Gastroesophageal sphincter (tissue), 4 donors: ENCODE data around the gene NRXN3. TPM values are rescaled to one million over a fixed set of nuclear protein-coding genes. Genes with fewer than 3 reads are reported as not detected.

ENCODE experiments used
- ATAC-seq: fragments of 150-250 bp; one replicate; pipeline ENCODE4 v1.9.1; 2016; ENCODE audit warnings: mild to moderate bottlenecking, moderate library complexity
- H3K27ac ChIP-seq, 4 donors: fragments of 200-600 bp; sonication (generic) in 3 of 4; 1 replicate in 3 of 4; 2 replicates in 1 of 4; pipeline ENCODE4 v1.5.1; 2016 to 2019
- H3K27me3 ChIP-seq: fragments of 200-600 bp; sonication (generic); one replicate; pipeline ENCODE4 v1.5.1; 2019
- H3K36me3 ChIP-seq, 2 donors: fragments of 200-600 bp; sonication (generic); one replicate each; pipeline ENCODE4 v1.5.1; 2019; ENCODE audit warnings: control low read depth in 1 of 2
- H3K4me1 ChIP-seq, 3 donors: fragments of 200-600 bp; sonication (generic); 1 replicate in 2 of 3; 2 replicates in 1 of 3; pipeline ENCODE4 v1.5.1; 2016 to 2019; ENCODE audit warnings: control low read depth in 2 of 3
- H3K4me3 ChIP-seq, 2 donors: fragments of 200-600 bp; sonication (generic); one replicate each; pipeline ENCODE4 v1.5.1; 2019; ENCODE audit warnings: mild to moderate bottlenecking in 1 of 2, moderate library complexity in 1 of 2
- H3K9me3 ChIP-seq, 3 donors: fragments of 200-600 bp; sonication (generic); one replicate each; pipeline ENCODE4 v1.5.1; 2017 to 2019; ENCODE audit warnings: control low read depth in 2 of 3
- EP300 ChIP-seq: sonication (generic); formaldehyde crosslinking; IDR thresholded peaks from one replicate; pipeline ENCODE4 v1.6.1; 2017; ENCODE audit warnings: antibody characterized with exemption, mild to moderate bottlenecking
- POLR2A ChIP-seq, 2 donors: fragments of 450-650 bp; IDR thresholded peaks; one replicate each; pipeline ENCODE4 v1.6.1; 2017; ENCODE audit warnings: antibody characterized with exemption in 2 of 2, mild to moderate bottlenecking in 2 of 2, moderate library complexity in 1 of 2
- POLR2AphosphoS5 ChIP-seq: sonication (generic); formaldehyde crosslinking; IDR thresholded peaks from one replicate; pipeline ENCODE4 v1.6.1; 2017; ENCODE audit warnings: antibody characterized with exemption
- WGBS, 2 donors: methylation state at CpG; one replicate each; pipeline ENCODE4 v1.1.5; 2018; ENCODE audit warnings: low coverage in 1 of 2; 5-methylcytosine and 5-hydroxymethylcytosine counted together
- total RNA-seq, 4 donors: library from RNA; depleted of rRNA; stranded (reverse); fragments of >200 nt; gene quantifications; one replicate each; pipeline ENCODE4 v1.1.0, GENCODE V29; 2016
- TF ChIP-seq, protein P1 (sequence below), 4 experiments: fragments of 200-600 bp in 2 of 4; fragments of 450-650 bp in 2 of 4; sonication (generic) in 1 of 4; IDR thresholded peaks; one replicate each; pipeline ENCODE4 v1.5.1; 2017 to 2019; ENCODE audit warnings: antibody characterized with exemption in 4 of 4, mild to moderate bottlenecking in 2 of 4, moderate library complexity in 2 of 4

NRXN3 gene
- total RNA-seq, 4 donors from 2014 or later = 74.2 to 192 (median 98.2) TPM

DNA sequence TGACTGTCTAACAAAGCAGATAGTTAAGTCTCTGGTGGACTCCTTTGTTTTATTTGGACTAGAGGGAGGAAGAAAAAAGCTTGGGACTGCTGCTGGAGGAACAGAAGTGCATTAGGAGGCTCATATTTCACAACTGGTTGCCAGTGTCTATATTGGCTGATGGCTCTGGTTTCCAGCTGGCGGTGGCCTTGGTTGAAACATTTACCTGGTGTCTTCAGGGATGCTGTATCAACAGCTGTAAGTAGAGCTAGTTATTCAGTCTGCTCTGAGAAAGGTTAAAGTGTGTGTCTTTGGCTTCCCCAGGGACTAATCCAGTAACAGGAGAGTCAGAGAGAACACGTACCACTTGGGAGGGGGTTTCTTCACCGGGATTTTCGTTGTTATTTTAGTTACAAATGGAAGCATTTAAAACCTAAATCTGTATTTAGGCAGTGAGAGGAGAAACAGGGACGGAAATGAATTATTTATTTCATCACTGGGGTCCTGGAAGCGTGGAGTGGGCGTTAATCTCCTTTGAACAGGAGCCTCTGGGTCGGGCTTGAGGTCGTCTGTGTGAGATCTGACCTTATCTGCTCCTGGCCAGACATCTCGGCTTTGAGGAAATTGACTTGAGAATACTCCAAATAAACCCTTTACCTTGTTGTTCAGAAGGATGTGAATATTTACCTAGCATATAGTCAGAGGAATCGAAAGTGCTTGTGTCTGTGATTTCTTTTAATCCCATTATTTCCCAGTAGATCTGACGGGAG is 149.9 kb downstream of the NRXN3 start:
- no peaks in the 10 kb centered on the region for H3K36me3 ChIP-seq
- TF ChIP-seq POLR2A (IDR thresholded peaks at IDR 0.05) (no peak), EP300 (no peak), POLR2AphosphoS5 (no peak)
- TF ChIP-seq, protein P1, sequence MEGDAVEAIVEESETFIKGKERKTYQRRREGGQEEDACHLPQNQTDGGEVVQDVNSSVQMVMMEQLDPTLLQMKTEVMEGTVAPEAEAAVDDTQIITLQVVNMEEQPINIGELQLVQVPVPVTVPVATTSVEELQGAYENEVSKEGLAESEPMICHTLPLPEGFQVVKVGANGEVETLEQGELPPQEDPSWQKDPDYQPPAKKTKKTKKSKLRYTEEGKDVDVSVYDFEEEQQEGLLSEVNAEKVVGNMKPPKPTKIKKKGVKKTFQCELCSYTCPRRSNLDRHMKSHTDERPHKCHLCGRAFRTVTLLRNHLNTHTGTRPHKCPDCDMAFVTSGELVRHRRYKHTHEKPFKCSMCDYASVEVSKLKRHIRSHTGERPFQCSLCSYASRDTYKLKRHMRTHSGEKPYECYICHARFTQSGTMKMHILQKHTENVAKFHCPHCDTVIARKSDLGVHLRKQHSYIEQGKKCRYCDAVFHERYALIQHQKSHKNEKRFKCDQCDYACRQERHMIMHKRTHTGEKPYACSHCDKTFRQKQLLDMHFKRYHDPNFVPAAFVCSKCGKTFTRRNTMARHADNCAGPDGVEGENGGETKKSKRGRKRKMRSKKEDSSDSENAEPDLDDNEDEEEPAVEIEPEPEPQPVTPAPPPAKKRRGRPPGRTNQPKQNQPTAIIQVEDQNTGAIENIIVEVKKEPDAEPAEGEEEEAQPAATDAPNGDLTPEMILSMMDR (IDR thresholded peaks at IDR 0.05) = no peak
- no peak overlapping the region for H3K27ac ChIP-seq
- ATAC-seq = no peak
- no peak overlapping the region for H3K4me3 ChIP-seq
- no peaks in the 10 kb centered on the region for H3K9me3 ChIP-seq
- peaks cover 30% of the 10 kb centered on the region for H3K27me3 ChIP-seq
- 18 to 21% methylated on average over 8 to 12 of the region's 12 CpGs for WGBS, 2 donors
- H3K4me1 ChIP-seq = no peaks in the 10 kb centered on the region

DNA sequence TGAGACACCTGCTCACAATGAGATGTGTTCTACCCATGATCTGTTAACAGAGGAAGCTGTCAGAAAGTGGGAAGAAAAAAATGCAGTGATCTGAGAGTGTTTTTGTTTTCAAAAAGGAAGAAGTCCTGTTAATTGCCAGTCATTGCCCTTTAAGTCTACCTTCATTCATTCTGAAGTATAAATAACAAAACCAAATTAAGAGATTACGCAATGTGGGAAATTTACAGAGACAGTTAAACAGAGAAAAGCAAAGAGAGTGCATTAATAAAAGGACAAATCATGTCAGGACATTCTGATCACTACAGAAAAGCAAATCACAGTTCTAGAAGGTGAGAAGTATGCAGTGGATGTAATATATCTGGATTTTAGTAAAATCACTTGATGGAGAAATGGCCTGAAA is 154.2 kb downstream of the NRXN3 start:
- ATAC-seq = no peak
- no peaks in the 10 kb centered on the region for H3K4me1 ChIP-seq
- no peak overlapping the region for H3K27ac ChIP-seq
- H3K36me3 ChIP-seq = no peaks in the 10 kb centered on the region
- H3K9me3 ChIP-seq = no peaks in the 10 kb centered on the region
- WGBS, 2 donors = 79 to 100% methylated on average over 1 of the region's 1 CpG
- H3K27me3 ChIP-seq = peaks cover 17% of the 10 kb centered on the region
- TF ChIP-seq POLR2A (IDR thresholded peaks at IDR 0.05) (no peak), EP300 (no peak), POLR2AphosphoS5 (no peak)
- no peak overlapping the region for H3K4me3 ChIP-seq

DNA sequence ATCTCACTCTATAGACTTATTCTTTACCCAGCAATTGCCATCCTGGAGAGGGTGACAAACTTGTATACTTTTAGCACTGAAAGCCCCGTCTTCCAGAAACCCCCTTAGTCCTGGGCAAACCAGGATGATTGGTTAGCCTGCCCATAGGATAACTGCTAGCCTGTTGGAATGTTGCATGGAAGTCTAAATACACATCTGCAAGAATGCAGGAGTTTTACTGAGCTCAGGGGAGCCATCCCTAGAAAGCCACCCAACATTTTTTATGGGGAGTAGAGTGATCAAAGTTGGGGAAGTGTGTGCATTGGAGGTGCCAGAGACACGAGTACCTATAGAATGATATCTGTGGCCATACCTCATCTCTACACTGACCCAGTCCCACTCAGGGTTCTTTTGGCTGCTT is 155.7 kb downstream of the NRXN3 start:
- H3K9me3 ChIP-seq = no peaks in the 10 kb centered on the region
- no peaks in the 10 kb centered on the region for H3K36me3 ChIP-seq
- no peak overlapping the region for H3K4me3 ChIP-seq
- H3K27me3 ChIP-seq = peaks cover 3% of the 10 kb centered on the region
- H3K4me1 ChIP-seq = no peaks in the 10 kb centered on the region
- no peak overlapping the region for H3K27ac ChIP-seq
- no peak for ATAC-seq
- WGBS, 2 donors = 71 to 100% methylated on average over 1 of the region's 2 CpGs
- TF ChIP-seq, protein P1 (IDR thresholded peaks at IDR 0.05) = no peak
- no peak for TF ChIP-seq EP300
- no peak for TF ChIP-seq POLR2AphosphoS5
- no peak for TF ChIP-seq POLR2A (IDR thresholded peaks at IDR 0.05)

DNA sequence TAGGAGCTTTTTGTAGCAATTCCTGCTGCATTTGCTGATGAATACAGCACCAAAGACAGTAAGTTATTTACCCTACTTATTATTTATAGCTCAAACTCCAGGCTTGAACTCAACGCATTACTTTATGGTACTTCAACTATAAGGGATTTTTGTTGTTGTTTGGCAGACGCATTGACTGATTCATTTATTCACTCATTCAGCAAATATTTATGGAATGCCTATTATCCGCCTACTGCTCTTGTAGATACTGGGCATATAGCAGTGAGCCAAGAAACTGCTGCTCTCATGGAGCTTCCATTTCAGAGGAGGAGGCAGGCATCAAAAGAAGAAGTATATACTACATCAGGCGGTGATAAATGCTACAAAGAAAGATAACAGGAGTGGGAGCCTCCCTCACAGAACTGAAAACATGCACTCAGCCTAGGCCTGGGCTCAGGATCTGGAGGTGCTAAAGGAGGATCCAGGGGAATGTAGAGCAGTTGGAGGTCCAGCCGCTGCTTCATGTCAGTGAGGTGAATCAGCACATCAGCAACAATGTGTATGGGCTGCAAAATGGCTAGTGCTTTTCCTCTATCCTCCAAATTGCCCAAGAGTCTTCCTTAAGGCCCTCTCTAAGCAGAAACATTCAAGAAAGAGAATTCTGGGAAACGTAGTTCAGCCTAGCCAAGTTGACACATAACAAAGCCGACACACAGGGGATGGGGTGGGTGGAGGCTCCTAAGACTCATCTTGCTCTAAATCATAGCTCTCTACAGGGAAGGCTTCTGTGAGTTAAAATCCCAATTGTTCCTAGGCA is 157.5 kb downstream of the NRXN3 start:
- H3K27ac ChIP-seq = no peak overlapping the region
- no peaks in the 10 kb centered on the region for H3K27me3 ChIP-seq
- no peaks in the 10 kb centered on the region for H3K36me3 ChIP-seq
- H3K4me3 ChIP-seq = no peak overlapping the region
- H3K4me1 ChIP-seq = no peaks in the 10 kb centered on the region
- no peaks in the 10 kb centered on the region for H3K9me3 ChIP-seq
- no peak for ATAC-seq
- 77 to 86% methylated on average over 5 to 6 of the region's 7 CpGs for WGBS, 2 donors
- TF ChIP-seq POLR2AphosphoS5 (no peak), EP300 (no peak), POLR2A (IDR thresholded peaks at IDR 0.05) (no peak)
- TF ChIP-seq, protein P1 (IDR thresholded peaks at IDR 0.05) = no peak

DNA sequence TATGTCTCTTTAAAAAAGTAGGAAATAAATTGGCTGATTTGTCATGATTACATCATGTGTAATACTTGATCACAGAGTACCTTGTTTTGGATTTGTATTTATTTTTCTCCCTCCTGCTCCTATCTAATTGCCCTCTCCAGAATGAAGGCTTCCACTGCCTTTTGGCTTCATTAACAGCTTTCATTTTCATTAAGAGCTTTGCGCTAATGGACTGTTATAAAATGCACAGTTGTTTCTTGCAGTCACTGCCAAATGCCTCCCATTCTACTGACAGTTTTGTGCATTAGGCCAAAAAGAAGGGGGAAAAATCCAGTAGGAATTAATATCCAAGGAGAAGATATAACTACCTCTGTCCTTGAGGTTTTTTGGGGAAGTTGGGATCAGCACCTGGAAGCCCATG is 159.2 kb downstream of the NRXN3 start:
- TF ChIP-seq POLR2A (IDR thresholded peaks at IDR 0.05) (no peak), POLR2AphosphoS5 (no peak), EP300 (no peak)
- TF ChIP-seq, protein P1 (IDR thresholded peaks at IDR 0.05) = no peak
- H3K27ac ChIP-seq = no peak overlapping the region
- 83 to 100% methylated on average over 1 of the region's 1 CpG for WGBS, 2 donors
- no peaks in the 10 kb centered on the region for H3K36me3 ChIP-seq
- H3K4me1 ChIP-seq = no peaks in the 10 kb centered on the region
- no peak for ATAC-seq
- no peaks in the 10 kb centered on the region for H3K27me3 ChIP-seq
- no peaks in the 10 kb centered on the region for H3K9me3 ChIP-seq
- no peak overlapping the region for H3K4me3 ChIP-seq
